Activated naive CD4-positive, alpha-beta T cell treated with anti-CD3 and anti-CD28 coated beads, Interleukin-2, amount 50 U/mL, for 16 hours (primary cell): Measurements from ENCODE around the gene FYB2.
"Not testable (repeated sequence)": the region's sequence is repeated elsewhere in the genome, so short reads cannot be mapped to it uniquely, and the experiment has no call there.

Source experiments
- DNase-seq: peaks from one replicate; pipeline ENCODE4 v3.0.0-alpha.2; 2020

FYB2 gene

GRCh38 chr1:56795870-56796269, 23.3 kb downstream of the FYB2 start:
- no peak for DNase-seq

DNA sequence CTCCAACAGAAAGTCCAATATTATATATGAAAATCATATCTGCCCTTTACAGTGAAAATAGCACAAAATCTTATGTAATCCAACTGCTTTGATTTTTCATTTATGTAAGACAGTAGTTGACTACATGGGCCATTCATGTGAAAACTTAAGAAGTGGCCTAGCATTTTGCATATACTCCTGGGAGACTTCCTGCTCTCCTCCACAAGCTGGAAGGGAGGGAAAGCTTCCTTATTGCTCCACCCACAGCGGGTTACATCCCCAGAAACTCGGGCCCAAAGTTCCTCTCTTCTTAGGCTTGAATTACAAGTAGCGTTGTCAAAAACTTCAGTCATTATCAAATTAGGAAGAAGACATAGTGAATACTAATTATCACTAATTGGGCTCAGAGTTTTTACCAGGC, 29.2 kb downstream of the FYB2 start:
- no peak for DNase-seq

DNA sequence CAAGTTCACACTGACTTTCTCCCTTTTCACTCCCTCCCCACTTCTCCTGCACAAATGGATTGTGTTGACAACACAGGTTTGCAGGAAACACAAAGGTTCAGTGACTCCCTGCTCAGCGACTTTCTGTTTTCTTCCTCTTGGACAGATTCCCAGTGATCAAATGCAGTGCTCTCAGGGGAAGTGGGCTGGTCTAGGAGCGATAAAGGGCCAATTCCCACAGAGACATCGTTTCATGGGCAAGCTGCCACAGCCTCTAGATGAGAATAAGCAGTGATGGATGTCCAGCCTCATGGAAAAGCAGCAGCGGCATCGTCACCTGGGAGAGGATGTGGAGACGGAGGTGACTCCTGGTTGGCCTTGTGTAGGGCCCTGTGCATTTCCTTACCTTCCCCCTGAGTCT, 30.6 kb downstream of the FYB2 start:
- no peak for DNase-seq

GRCh38 chr1:56788102-56788501, 31.1 kb downstream of the FYB2 start:
- DNase-seq: no peak

DNA sequence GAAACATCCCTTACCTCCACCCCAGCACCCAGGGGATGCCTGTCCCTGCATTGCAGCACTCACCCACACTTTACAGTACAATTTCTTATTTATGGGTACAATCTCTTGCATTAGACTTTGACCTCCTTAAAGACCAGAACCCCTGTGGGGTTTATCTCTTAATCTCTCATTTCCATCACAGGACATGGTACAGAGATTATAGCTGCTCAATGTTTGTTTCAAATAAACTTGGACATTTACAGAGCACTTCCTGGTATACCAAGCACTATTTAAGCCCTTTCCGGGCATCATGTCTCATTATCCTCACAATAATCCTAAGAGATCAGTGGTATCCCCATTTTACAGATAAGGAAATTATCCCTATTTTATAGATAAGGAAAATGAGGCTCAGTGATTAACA, 31.9 kb downstream of the FYB2 start:
- DNase-seq: no peak

GRCh38 chr1:56782773-56783172, 36.4 kb downstream of the FYB2 start:
- DNase-seq: no peak

- no peak for DNase-seq
Measured at GRCh38 chr1:56780826-56781225, 38.4 kb downstream of the FYB2 start.

DNA sequence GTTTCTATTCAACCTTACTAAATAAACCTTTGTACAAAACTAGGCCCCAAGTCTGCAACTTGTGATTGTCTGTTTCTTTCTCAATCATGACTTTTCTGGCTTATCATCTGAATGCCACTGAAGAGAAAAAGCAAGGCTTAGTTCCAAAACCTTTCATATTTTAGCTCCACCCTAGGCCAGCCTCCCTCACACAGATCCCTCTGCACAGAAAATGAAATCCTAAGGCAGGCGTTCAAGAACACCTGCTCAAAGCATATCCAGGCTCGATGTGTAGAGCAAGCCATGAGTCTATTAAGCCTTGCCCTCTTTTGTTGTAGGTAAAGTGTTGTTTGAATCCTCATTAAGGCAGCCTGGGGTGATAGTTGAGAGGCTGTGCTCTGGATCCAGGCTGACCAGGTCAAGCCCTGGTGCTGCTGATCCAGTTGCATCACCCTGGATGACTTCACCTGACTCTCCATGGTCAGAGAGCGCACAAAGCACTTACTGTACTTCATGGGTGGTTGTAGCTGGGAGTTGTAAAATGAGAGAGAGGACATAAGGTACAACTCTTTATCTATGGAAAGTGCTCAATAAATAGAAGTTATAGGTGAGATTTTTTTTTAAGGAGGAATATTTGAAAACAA, 39.0 kb downstream of the FYB2 start:
- no peak for DNase-seq

DNA sequence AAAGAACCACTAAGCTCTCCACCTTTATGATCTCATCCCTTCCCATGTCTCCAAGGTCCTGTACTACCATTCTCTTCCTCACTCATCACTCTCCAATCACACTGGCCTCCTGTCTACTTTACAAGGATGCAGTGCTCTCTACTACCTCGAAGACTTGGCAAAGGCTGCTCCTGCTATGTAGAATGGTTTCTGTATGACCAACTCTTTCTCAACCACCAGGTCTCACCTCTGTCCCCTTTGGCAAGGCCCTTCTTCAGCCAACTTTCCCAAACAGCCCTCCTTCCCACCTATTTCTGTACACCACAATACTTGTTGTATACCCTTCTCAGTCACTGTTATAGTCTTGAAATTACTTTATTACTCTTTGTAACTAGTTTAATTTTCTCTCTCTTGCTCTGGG, 41.2 kb downstream of the FYB2 start:
- DNase-seq: no peak

DNA sequence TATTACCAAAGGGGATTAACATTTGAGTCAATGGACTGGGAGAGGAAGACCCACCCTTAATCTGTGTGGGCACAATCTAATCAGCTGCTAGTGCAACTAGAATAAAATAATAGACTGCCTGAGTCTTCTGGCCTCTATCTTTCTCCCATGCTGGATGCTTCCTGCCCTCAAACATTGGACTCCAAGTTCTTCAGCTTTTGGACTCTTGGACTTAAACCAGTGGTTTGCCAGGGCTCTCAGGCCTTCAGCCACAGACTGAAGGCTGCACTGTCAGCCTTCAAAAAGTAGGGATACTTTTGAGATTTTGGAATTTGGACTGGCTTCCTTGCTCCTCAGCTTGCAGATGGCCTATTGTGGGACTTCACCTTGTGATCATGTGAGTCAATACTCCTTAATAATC, 44.5 kb downstream of the FYB2 start:
- DNase-seq: not testable (repeated sequence)

- DNase-seq: no peak
Measured at GRCh38 chr1:56774067-56774609, 45.1 kb downstream of the FYB2 start.

- DNase-seq: no peak
Measured at GRCh38 chr1:56773341-56774066, 45.7 kb downstream of the FYB2 start.

DNA sequence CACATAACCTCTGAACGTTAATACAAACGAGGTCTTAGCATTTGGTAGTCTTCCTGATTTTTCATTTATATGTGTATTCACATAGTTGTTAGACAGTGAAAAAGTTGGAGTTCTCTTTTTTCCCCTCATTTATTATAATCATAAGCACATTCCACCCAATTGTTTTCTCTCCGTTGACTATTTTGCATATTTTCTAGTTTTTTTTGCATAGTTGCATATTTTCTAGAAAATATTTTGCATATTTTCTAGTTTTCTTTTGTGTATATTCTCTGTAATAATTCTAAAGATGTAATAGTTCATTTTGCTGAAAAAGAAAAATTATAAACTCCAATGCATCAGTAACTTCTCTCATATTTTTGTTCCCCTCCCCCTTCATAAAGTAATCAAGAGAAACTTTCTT, 47.5 kb downstream of the FYB2 start:
- DNase-seq: no peak

DNA sequence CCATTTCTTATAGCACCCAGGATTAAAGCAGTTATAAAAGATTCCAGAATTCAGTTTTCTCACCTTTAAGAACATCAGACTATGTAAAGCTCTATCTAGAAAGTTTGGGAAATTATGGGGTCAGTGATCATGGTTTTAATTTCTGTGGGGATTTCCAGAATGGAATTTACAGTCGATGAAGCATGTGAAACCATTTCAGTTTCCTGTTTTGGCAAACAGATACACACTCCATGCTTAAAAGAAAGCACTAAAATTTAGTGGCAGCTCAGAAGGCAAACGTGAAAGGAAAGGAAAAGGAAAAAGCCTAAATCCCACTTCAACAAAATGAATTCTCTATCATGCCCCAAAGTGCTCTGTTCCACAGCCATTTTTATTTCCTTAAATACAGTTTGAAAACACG, 60.4 kb downstream of the FYB2 start:
- no peak for DNase-seq

GRCh38 chr1:56758135-56758534, 61.1 kb downstream of the FYB2 start:
- DNase-seq: no peak

GRCh38 chr1:56755911-56756310, 63.3 kb downstream of the FYB2 start:
- no peak for DNase-seq

DNA sequence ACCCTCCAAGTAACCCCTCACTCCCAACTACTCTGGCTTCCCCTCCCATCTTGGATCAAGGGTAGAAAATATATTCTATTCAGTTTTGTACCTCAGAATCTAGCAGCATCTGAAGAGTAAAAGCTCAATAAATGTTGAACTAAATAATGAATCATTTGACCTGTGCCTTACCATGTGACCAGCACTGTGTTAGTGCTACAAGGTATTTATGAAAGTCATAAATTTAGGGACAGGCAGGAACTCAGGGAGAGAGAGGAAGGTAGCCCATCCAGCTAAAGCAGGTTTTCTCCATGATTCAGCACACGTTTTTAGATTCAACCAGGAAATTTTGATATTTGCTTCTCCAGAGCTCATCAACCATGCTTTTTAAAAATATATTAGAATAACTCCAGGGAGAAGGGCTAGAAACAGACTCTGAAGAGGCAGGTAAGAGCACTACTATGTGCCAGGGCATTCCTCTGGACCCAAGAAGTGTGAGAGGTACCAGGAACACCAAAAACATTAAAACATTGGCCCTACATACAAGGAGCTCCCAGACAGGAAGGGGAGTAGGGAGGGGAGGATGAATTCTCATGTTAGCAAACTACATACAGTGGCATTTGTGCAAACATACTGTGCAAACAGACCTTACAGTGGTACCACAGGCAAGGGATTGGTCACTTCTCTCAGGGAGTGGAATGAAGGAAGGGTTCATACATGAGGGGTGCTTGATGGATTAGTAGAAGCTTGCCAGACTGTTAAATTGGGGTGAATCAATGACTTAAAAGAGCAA, 64.3 kb downstream of the FYB2 start:
- no peak for DNase-seq

DNA sequence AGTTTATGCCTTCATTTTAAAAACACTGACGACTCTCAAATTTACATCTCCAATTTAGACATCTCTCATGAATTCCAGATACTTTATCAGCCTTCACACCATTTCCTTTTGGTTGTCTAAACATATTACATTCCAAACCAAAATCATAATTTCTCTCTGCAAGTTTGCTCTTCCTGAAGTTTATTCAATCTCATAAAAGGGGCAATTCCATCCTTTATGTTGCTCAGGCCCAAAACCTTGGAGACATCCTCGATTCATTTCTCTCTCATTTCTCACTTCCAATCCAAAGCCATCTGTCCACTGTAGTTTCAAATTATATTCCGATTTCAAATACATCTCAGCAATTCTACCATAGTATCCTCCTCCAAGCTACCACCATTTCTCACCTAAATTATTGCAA, 74.0 kb downstream of the FYB2 start:
- no peak for DNase-seq

GRCh38 chr1:56728964-56729363, 90.2 kb downstream of the FYB2 start:
- no peak for DNase-seq

DNA sequence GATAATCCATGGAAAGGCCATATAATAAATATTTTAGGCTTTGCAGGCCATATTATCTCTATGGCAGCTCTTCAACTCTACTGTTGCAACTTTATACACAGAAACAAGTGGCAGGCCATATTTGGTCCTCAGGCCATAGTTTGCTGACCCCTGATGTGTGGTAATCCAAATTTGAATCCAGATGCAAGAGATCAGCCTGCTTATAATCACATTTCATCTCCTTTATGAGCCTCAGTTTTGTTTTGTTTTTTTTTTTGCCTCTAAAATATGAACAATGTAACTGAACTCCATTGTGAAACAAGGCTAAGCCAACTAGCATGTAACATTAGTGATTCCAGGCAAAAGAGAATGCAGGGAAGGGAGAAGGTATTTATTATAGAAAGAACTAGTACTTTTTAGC, 92.5 kb downstream of the FYB2 start:
- no peak for DNase-seq

DNA sequence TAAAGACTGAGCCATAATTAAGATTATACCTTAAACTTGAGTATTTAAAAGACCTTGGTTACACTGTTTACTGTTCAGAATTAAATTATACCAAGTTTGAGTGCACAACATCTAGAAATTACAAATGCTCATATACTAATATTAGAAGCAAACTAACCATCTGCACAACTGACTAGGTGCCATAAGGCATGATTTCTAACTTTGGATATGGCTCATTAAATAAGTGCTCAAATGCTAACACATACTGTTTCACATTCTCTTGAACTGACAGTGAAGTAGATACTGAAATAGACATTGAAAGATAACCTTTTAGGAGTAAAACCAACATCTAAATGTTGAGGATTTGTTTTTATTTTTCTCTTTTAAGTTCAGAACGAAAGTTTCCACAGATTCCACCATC, 100.0 kb downstream of the FYB2 start:
- no peak for DNase-seq

DNA sequence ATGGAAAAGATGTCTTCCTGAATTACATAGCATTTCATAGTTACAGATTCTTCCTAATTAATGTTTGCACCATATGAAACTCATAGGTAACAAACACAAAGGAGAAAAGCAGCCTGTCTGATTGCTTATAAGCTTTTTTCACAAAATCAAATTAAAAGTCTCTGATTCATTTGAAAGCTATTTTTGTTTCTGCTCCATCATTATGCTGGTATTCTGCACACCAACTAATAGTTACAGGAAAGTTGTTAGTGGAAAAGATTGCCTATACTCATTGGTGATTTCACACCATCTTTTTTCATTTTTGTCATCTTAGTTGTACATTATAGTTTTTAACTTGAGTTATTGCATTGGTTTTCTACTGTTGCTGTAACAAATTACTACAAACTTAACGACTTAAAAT, 104.0 kb downstream of the FYB2 start:
- DNase-seq: no peak

- DNase-seq: no peak
Measured at GRCh38 chr1:56713112-56713511, 106.1 kb downstream of the FYB2 start.

DNA sequence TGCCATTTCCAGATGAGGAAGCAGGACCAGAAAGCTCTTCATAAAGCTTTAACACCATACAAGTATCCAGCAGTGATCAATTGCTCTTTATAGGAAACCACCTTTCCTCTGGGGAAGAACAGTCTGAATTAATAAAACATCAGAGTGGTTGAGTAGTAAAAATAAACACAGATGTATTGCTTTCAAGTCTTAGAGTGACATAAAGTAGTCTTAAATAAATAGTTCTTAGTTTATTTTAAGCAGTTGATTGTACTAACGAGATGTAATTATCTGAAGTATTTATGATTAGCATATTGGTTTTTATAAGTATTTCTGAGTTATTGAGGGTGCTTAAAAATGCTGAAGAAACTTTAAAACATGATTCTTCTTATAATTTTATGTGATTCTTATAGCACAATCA, 107.1 kb downstream of the FYB2 start:
- no peak for DNase-seq
